SK-N-SH treated with all-trans-retinoic acid at 6 μM for 48 hours (cell line): ENCODE data around the gene GRID1.

Experiments
- RARB ChIP-seq: fragments of 250-450 bp; sonication (Bioruptor Pico); IDR thresholded peaks from 2 replicates; pipeline ENCODE4 v1.8.0; 2021; ENCODE audit warnings: mild to moderate bottlenecking, moderate library complexity
- ZFP30 ChIP-seq: fragments of 450-650 bp; formaldehyde crosslinking; IDR thresholded peaks from 2 replicates; pipeline ENCODE4 v1.5.0; 2022; ENCODE audit warnings: mild to moderate bottlenecking, moderate library complexity

DNA sequence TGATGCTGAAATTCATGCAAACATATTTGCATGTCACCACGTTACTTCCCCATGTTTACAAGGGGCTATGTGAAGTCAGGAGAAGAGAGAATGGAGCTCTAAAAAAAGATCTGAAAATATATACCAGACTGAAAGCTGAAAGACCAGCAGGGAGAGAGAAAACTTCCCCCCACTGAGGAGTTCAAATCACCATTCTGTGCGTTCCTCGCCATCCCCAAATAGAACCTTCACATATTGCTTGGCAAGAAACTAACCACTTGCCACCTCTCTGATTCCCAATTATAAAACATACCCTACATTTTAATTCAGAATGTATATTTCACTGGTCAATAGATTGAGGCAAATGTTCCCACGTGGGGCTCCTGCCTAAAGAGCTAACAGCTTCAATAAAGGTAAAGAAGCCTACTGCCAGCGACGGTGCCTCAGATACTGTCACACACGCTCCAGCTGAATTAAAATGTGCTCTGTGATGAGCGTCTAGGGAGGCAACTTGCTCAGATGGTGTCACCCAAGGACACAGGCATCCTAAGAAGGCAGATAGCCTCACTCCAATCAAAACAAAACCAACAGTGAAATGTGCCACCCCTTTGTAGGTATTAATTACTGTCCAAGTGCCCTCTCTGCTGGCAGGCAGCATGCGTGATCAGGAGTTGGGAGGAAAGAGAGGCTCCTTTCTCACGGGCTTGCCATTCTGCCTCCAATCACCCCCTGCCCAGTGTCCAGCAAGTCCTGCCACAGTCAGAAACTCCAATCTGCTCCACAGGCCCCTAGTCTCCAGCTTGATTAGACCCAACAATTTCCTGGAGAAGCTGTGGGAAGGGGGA, 298.2 kb downstream of the GRID1 start:
- TF ChIP-seq RARB (no peak), ZFP30 (CRISPR knock-in tag) (no peak)
